Measurements from ENCODE around the gene ZNF496. TPM values are rescaled to one million over a fixed set of nuclear protein-coding genes. Genes with fewer than 3 reads are reported as not detected.
"Not testable (repeated sequence)": the region's sequence is repeated elsewhere in the genome, so short reads cannot be mapped to it uniquely, and the experiment has no call there.

Gene ZNF496
- 14.4 TPM for total RNA-seq
- long read RNA-seq, partial matches to known transcripts: 2 of 21 reads
- long read RNA-seq, other reads (novel, unspliced or antisense): 19 of 21 reads

GRCh38 chr1:247331525-247332214 is at the start of gene ZNF496:
Gene ZNF496 (minus strand): TSS chr1:247331867. CDS start chr1:247329578, 2,289 bp downstream.
- DNase-seq (ENCODE audit: low spot score): peak; percentile 92

DNA sequence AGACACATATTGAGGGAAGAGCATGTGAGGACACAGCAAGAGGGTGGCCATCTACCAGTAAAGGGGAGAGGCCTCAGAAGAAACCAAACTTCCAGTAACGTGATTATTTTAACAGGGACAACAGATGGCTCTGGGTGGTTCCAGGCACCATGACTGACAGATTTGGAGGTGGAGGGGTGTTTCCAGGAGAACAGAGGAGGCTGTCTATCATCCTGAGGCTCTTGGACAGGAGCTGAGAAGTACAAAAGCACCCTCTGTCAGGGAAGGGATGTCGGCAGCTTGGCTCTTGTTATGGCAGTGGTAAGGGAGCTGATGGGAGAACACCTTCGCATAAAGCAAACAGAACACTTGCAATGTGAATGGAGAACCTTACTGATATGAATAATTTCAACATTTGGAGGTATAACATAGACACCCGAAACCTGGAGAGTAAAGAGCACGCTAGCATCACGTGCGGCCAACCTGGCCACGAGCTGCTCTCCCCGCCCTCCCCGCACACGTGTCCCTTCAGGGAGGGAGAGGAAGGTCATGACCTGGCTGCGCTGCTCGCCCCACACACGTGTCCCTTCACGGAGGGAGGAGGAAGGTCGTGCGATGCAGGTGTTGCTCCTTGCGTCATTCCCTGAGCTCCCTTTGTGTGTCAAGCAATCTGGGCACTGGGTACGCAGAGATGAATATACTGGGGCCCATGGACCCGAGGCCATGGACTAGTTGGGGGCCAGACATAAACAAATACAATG is 46.8 kb upstream of the ZNF496 start:
- DNase-seq (ENCODE audit: low spot score): no peak

GRCh38 chr1:247377656-247378055 is 46.0 kb upstream of the ZNF496 start:
- not testable (repeated sequence) for DNase-seq (ENCODE audit: low spot score)

GRCh38 chr1:247376659-247377058 is 45.0 kb upstream of the ZNF496 start:
- no peak for DNase-seq (ENCODE audit: low spot score)

DNA sequence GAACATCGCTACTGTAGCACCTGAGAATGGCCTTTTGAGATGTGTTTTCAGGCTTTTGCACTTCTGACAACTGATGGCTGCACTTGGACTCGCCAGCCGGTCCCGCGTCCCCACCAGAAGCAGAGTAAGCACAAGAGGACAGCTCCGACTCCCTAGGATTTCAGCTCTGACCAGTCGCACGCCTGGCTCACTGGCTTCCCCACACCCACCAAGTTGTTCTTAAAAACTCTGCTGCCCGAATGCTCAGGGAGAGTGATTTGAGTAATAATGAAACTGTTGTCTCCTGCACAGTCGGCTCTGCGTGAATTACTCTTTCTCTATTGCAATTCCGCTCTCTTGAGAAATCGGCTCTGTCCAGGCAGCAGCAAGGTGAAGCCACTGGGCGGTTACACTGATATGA is 44.1 kb upstream of the ZNF496 start:
- no peak for DNase-seq (ENCODE audit: low spot score)

GRCh38 chr1:247374651-247375334 is 43.1 kb upstream of the ZNF496 start:
- DNase-seq (ENCODE audit: low spot score): not testable (repeated sequence)

DNA sequence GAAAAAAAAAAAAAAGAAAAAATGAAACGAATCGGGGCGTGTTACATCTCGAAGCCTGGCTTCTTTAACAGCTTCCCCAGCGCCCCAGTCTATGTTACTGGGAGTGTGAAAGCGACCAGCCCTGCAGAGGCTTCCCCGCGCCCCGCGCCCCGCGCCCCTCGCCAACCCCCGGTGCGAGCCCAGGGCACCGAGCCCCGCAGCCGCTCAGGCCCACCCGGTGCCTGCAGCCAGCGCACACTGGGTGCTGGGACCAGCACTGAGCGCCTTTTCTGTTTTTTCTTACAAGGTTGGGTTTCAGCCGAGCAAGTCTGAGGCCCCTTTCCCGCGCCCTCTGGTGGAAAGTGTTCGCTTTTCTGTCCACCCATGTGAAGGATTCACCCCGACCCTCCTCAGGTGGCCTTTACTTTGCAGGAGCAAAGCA is 42.1 kb upstream of the ZNF496 start:
- no peak for DNase-seq (ENCODE audit: low spot score)

- DNase-seq (ENCODE audit: low spot score): no peak
Measured at GRCh38 chr1:247371801-247372259, 40.2 kb upstream of the ZNF496 start.

DNA sequence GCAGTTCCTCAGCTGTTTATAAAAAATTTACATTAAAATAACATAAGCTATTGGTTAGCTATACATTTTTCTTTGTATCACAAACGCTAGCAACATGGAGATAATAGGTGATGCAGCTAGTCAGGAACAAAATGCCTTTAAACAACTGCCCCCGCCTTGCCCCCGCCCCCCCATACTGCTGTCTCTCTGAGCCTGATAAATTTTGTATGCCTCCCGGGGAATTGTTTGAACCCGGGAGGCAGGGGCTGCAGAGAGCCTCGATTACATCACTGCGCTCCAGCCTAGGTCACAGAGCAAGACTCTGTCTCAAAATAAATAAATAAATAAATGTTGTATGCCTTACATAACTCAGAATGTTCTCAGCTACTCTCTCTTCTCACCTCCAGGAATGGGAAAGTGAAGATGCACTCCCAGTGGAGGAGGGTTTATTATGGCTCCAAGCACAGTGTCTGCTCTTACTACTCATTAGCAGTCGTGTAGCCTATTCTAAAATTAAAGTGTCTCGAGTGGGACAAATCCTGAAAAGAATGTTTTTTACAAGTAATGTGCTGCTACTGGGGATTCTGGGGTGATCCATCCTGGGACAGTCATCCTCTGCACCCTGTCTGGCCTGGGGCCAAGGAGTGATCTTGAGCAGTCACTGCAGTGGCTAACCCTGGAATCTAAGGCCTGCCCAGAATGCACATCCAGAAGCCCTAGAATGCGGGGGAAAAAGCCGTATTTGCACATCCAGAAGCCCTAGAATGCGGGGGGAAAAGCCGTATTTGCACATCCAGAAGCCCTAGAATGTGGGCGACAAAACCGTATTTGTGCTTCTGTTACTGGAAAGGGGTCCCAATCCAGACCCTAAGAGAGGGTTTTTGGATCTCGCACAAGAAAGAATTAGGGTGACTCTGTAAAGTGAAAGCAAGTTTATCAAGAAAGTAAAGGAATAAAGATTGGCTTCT is 39.4 kb upstream of the ZNF496 start:
- DNase-seq (ENCODE audit: low spot score): no peak

- DNase-seq (ENCODE audit: low spot score): no peak
Measured at GRCh38 chr1:247368490-247369145, 37.0 kb upstream of the ZNF496 start.

- DNase-seq (ENCODE audit: low spot score): no peak
Measured at GRCh38 chr1:247367786-247368422, 36.2 kb upstream of the ZNF496 start.

- DNase-seq (ENCODE audit: low spot score): no peak
Measured at GRCh38 chr1:247366926-247367645, 35.4 kb upstream of the ZNF496 start.

DNA sequence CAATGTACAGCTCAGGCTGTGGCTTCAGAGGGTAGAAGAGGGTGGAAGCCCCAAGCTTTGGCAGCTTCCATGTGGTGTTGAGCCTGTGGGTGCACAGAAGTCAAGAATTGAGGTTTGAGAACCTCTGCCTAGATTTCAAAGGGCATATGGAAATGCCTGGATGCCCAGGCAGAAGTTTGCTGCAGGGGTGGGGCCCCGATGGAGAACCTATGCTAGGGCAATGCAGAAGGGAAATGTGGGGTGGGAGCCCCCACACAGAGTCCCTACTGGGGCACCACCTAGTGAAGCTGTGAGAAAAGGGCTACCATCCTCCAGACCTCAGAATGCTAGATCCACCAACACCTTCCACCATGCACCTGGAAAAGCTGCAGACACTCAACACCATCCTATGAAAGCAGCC is 34.7 kb upstream of the ZNF496 start:
- DNase-seq (ENCODE audit: low spot score): not testable (repeated sequence)

- DNase-seq (ENCODE audit: low spot score): no peak
Measured at GRCh38 chr1:247365023-247365422, 33.4 kb upstream of the ZNF496 start.

DNA sequence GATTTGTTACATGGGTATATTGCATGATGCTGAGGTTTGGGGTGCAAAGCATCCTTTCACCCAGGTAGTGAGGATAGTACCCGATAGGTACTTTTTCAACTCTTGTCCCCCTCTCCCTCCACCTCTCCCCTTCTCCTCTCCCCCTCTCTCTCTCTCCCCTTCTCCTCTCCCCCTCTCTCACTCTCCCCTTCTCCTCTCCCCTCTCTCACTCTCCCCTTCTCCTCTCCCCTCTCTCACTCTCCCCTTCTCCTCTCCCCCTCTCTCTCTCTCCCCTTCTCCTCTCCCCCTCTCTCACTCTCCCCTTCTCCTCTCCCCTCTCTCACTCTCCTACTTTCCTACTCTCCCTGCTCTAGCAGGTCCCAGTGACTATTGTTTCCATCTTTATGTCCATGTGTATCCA is 31.3 kb upstream of the ZNF496 start:
- not testable (repeated sequence) for DNase-seq (ENCODE audit: low spot score)

GRCh38 chr1:247362153-247362552 is 30.5 kb upstream of the ZNF496 start:
- DNase-seq (ENCODE audit: low spot score): no peak

GRCh38 chr1:247360991-247361731 is 29.5 kb upstream of the ZNF496 start:
- DNase-seq (ENCODE audit: low spot score): no peak

Measured in mesenteric fat pad (tissue), 1 donor.